Measurements from ENCODE around the gene P4HB.

Gene P4HB

GRCh38 chr17:81834831-81835267 is 25.5 kb downstream of the P4HB start, which contains the start of gene PPP1R27:
Gene PPP1R27, minus strand, starts transcription at chr17:81835050. Its CDS starts 97 bp downstream, at chr17:81834953.
- Histone ChIP-seq H3K4me3 (ENCODE audit: low read length) (peak within 1 kb of the TSS; percentile 71), H4K20me1 (ENCODE audit: insufficient read depth, low read length) (no peaks in the 10 kb centered on the region), H3F3A (ENCODE audit: insufficient read depth, low read length) (peaks cover 16% of the 10 kb centered on the region), H3K27me3 (replicated peaks; ENCODE audit: insufficient read depth, low read length) (no peaks in the 10 kb centered on the region; the same call in 1 of the 2 replicates), H3K27ac (ENCODE audit: low read length) (no peak within 1 kb of the TSS), H2AFZ (ENCODE audit: low read length) (peak within 1 kb of the TSS; percentile 56), H3K9ac (ENCODE audit: low read length) (no peak within 1 kb of the TSS), H3K36me3 (replicated peaks; ENCODE audit: insufficient read depth, low read length) (no peaks in the 10 kb centered on the region), H3K9me3 (replicated peaks; ENCODE audit: insufficient read depth, low read length) (no peaks in the 10 kb centered on the region), H3K9me2 (replicated peaks; ENCODE audit: insufficient read depth, low read length) (no peaks in the 10 kb centered on the region), H3K4me2 (ENCODE audit: low read depth, low read length) (peak within 1 kb of the TSS; percentile 75), H3K79me2 (ENCODE audit: low read length) (peaks cover 11% of the 10 kb centered on the region), H3K4me1 (ENCODE audit: low read length) (peaks cover 14% of the 10 kb centered on the region)
- TF ChIP-seq EZH2phosphoT487 (IDR thresholded peaks at IDR 0.05; ENCODE audit: low read length) = no peak
- no peak for TF ChIP-seq EZH2 (optimal IDR thresholded peaks at IDR 0.05; ENCODE audit: low read depth, low read length)
- no peak for TF ChIP-seq CTCF (IDR thresholded peaks at IDR 0.05; ENCODE audit: low read length)
- no peak for DNase-seq

- Histone ChIP-seq H4K20me1 (ENCODE audit: insufficient read depth, low read length) (no peaks in the 10 kb centered on the region), H3K27ac (ENCODE audit: low read length) (no peak overlapping the region), H3K4me2 (ENCODE audit: low read depth, low read length) (peak overlapping the region; percentile 75), H3K36me3 (replicated peaks; ENCODE audit: insufficient read depth, low read length) (no peaks in the 10 kb centered on the region), H3K4me3 (ENCODE audit: low read length) (peak overlapping the region; percentile 71), H3K79me2 (ENCODE audit: low read length) (peaks cover 11% of the 10 kb centered on the region), H3K4me1 (ENCODE audit: low read length) (peaks cover 14% of the 10 kb centered on the region), H2AFZ (ENCODE audit: low read length) (peak overlapping the region; percentile 56), H3K9me3 (replicated peaks; ENCODE audit: insufficient read depth, low read length) (no peaks in the 10 kb centered on the region), H3K9me2 (replicated peaks; ENCODE audit: insufficient read depth, low read length) (no peaks in the 10 kb centered on the region), H3F3A (ENCODE audit: insufficient read depth, low read length) (peaks cover 16% of the 10 kb centered on the region), H3K27me3 (replicated peaks; ENCODE audit: insufficient read depth, low read length) (no peaks in the 10 kb centered on the region; the same call in 1 of the 2 replicates), H3K9ac (ENCODE audit: low read length) (no peak overlapping the region; the same call in 1 of the 2 replicates)
- TF ChIP-seq EZH2phosphoT487 (IDR thresholded peaks at IDR 0.05; ENCODE audit: low read length) = no peak
- no peak for DNase-seq
Observed at GRCh38 chr17:81833921-81834830, 26.2 kb downstream of the P4HB start.

DNA sequence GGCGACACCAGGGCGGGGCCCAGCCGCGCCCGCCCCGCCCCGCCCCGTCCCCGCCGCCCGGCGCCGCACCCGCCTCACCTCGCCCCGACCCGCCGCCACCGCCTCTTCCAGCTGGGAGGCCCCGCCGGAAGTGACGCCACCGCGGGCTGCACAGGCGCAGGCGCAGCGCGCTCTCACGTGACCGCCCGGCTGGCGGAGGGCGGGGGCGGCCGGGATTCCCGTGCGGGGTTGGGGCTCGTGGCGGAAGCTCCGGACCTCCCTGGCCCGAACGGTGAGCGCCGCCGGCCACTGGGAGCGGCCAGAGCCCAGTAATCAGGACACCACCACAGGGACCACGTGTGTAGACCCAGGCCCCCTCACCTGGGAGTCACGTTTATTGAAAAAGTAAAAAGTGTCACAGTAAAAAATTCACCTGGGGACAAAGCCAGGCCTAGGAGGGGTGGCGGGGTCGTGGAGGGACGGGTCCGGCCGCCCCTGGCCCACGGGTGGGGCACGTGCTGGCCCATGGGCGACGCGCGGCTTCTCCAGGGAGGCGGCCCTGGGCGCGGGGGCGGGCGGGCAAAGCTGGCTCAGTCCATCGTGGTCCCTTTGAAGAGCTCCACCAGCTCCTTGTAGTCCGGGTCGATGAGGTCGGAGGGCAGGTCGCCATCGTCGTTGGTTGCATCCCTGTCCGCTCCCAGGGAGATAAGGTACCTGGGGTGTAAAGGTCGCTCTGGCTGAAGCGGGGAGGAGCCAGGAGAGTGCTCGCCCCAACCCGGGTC is 27.0 kb downstream of the P4HB start, which contains the start of gene MCRIP1:
TSS of gene MCRIP1 (minus strand) at position 132 of the 761 bp plus-strand sequence. CDS start 8,785 bp downstream, outside the sequence.
- Histone ChIP-seq H3K27ac (ENCODE audit: low read length) (peak within 1 kb of the TSS; percentile 53; the same call in 1 of the 2 replicates), H3K9ac (ENCODE audit: low read length) (peak within 1 kb of the TSS; percentile 90), H3K4me1 (ENCODE audit: low read length) (peaks cover 14% of the 10 kb centered on the region), H3F3A (ENCODE audit: insufficient read depth, low read length) (peaks cover 16% of the 10 kb centered on the region), H3K4me3 (ENCODE audit: low read length) (peak within 1 kb of the TSS; percentile 92), H3K9me3 (replicated peaks; ENCODE audit: insufficient read depth, low read length) (no peaks in the 10 kb centered on the region), H3K9me2 (replicated peaks; ENCODE audit: insufficient read depth, low read length) (no peaks in the 10 kb centered on the region), H3K27me3 (replicated peaks; ENCODE audit: insufficient read depth, low read length) (no peaks in the 10 kb centered on the region; the same call in 1 of the 2 replicates), H4K20me1 (ENCODE audit: insufficient read depth, low read length) (no peaks in the 10 kb centered on the region), H2AFZ (ENCODE audit: low read length) (peak within 1 kb of the TSS; percentile 82), H3K36me3 (replicated peaks; ENCODE audit: insufficient read depth, low read length) (no peaks in the 10 kb centered on the region), H3K79me2 (ENCODE audit: low read length) (peaks cover 11% of the 10 kb centered on the region), H3K4me2 (ENCODE audit: low read depth, low read length) (peak within 1 kb of the TSS; percentile 100)
- peak; percentile 97 for DNase-seq
- no peak for TF ChIP-seq CTCF (IDR thresholded peaks at IDR 0.05; ENCODE audit: low read length)
- no peak for TF ChIP-seq EZH2 (optimal IDR thresholded peaks at IDR 0.05; ENCODE audit: low read depth, low read length)
- no peak for TF ChIP-seq EZH2phosphoT487 (IDR thresholded peaks at IDR 0.05; ENCODE audit: low read length)
